GM19099 (cell line): ENCODE data around the gene SIGMAR1.

Experiments
- POLR2A ChIP-seq: IDR thresholded peaks from 3 replicates; pipeline ENCODE4 v1.6.1; 2011; ENCODE audit warnings: low read depth; ENCODE audit not compliant: insufficient read length; ENCODE audit errors: extremely low read depth

The SIGMAR1 gene

GRCh38 chr9:34637356-34638137, at the start of gene SIGMAR1:
Gene SIGMAR1 (minus strand): TSS chr9:34637787. CDS start chr9:34637697, 90 bp downstream.
- TF ChIP-seq POLR2A = peak; percentile 80

- TF ChIP-seq POLR2A = no peak
These were observed 49.1 kb upstream of the SIGMAR1 start for GRCh38 chr9:34686732-34687131.

DNA sequence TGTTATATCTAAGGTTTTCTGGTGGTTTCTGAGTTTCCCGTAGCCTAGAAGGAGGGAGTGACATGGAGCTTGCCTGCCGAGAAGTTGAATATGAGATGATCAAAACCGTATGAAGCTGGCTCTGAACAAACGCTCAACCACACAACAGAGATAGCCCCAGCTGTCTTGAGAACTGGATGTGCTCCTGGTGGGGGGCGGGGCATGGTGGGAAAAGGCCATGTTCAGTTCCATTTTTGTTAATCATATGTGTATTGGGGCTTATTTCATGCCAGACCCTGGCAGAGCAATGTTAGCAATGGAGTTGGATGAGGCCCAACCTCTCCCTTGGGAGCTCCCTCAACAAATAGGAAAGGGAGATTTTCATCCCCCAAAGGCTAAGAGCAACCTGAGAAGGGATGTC, 48.6 kb upstream of the SIGMAR1 start:
- no peak for TF ChIP-seq POLR2A

GRCh38 chr9:34685591-34685990, 48.0 kb upstream of the SIGMAR1 start:
- no peak for TF ChIP-seq POLR2A

DNA sequence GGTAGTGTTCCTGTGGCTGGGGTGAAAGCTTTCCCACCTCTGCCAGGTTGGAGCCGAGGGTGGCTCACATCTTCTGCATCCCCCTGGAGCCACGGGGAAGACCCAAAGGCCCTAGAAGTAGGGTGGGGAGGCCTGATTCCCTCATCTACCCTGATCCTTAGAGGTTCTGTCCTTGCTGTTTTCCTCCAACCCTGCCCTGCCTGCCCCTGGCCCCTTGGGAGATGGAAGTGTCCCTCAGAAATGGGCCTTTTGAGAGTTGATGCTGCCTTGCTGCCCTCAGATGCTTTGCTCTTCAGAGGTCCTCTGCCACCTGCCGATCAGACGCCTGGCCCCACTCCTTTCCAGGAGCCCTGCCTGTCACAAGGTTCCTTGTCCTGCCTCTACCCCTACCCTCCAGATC, 47.2 kb upstream of the SIGMAR1 start:
- no peak for TF ChIP-seq POLR2A

DNA sequence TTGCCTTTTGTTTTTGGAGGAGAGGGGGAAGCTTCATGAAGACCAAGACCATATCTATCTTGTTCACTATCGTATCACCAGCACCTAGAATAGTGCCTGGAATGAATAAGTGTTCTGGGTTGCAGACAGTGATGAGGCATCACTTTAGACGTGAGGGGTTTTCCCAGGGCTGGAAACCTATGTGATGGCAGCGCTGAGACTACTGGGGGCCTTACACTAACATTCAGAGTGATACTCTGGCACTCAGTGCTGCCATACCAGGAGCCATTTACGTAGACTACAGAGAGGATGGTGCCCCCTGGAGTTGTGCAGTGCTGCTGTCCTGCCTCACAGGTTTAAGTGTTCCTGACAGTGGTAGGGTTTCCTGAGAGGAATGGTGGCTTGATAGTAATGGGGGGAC, 46.6 kb upstream of the SIGMAR1 start:
- TF ChIP-seq POLR2A = no peak

DNA sequence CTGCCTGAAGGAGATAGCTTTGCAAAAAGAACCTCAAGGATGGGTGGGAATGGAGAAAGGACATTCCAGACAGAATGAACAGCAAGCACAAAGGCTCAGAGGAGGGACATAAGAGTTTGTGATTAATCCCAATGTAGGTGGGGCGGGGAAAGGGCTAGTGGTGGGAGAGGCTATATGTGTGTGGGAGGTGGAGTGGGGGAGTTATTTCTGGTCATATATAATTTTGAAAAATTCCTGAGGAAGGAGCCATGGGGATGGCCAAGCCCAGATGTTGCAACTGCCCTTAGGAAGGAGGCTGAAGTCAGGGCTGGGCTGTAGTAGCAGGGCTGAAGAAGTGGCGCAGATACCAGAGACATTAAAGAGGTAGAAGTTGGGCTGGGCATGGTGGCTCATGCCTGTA, 38.3 kb upstream of the SIGMAR1 start:
- TF ChIP-seq POLR2A = no peak

- no peak for TF ChIP-seq POLR2A
These were observed 37.6 kb upstream of the SIGMAR1 start for GRCh38 chr9:34675048-34675714.

DNA sequence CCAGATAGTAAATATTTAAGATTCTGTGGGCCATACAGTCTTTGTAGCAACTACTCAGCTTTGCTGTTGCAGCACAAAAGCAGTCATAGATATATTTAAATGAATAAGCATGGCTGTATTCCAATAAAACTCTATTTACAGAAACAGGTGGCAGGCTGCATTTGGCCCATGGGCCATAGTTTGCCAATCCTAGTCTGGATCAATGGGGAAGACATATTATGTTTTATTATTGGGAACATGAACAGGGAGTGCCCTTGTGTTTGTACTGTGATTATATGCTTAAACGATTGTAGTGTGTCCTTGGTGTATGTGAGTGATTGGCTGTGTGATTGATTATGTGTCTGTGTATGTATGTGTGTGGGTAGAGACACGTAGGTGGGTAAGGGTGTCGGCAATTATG, 36.9 kb upstream of the SIGMAR1 start:
- TF ChIP-seq POLR2A = no peak

DNA sequence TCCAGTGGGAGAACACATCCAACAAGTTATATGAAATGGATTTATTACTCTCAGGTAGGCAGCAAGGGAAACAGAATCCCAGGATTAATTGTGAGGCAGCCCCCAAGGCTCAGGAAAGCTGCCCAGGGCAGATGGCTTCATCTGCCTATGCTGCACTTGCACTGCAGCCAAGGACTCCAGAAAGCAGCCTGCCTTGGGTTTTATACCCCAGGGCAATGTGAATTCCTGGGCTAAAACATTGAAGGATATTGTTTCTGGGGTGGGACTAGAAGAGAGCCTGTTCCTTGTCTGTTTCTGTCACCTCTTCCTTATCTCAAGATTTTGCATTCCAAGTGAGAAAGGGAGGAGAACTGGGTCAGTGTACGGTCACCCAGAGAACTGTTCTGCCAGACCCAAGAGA, 33.7 kb upstream of the SIGMAR1 start:
- TF ChIP-seq POLR2A = no peak

GRCh38 chr9:34669809-34670562, 32.4 kb upstream of the SIGMAR1 start:
- no peak for TF ChIP-seq POLR2A

DNA sequence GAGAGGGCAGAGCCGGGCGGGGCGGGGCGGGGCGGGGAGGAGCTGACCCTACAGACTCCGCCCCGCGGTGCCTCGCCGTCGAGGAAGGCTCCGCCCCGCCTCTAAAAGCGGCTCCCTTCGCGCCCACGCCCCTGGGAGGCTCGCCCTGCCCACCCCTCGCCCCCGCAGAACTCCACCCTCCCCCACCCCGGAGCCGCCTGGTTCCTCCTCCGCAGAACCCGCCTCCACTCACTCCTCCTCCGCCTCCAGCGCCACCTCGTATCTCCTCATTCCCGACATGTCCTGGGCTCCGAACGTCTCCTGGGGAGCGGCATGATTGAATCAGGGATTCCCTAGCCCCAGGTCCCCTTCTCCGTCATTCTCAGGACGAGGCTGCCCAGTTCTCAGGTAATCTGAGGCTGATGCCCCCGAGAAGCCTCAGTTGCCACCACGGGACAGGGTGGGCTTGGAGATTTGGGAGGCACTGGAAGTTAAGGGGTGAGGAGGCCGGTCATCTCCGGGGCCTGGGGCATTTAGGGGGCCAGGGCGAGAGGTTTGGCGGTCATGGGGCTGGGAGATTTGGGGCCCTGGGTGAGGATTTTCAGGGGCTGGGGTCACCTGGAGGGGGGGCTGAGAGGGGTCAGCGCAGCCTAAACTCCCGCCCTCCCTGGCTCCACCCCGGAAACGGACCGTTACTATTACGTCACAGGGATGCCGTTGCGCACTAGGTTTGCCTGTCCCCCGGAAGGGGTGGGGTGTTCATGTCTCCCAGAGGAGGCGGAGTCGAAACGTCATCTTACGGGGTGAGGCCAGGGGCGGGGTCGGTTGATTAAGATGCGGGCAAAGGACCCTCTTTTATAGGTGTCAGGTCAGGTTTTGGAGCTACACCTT, 28.0 kb upstream of the SIGMAR1 start:
- TF ChIP-seq POLR2A = no peak

- no peak for TF ChIP-seq POLR2A
These were observed 27.4 kb upstream of the SIGMAR1 start for GRCh38 chr9:34665067-34665380.

GRCh38 chr9:34664281-34665066, 26.9 kb upstream of the SIGMAR1 start:
- TF ChIP-seq POLR2A = peak; percentile 16
